Left ventricle myocardium inferior (tissue), 1 donor: ENCODE data around the gene EPM2AIP1. TPM values are rescaled to one million over a fixed set of nuclear protein-coding genes. Genes with fewer than 3 reads are reported as not detected.
"Not testable (repeated sequence)": the region's sequence is repeated elsewhere in the genome, so short reads cannot be mapped to it uniquely, and the experiment has no call there.

ENCODE experiments used
- DNase-seq: peaks from one replicate; pipeline ENCODE4 v3.0.0-alpha.2; 2020
- H3K27ac ChIP-seq: fragments of 200-600 bp; replicated peaks from 2 replicates; pipeline ENCODE4 v1.8.0; 2021
- H3K27me3 ChIP-seq: fragments of 200-600 bp; 2 replicates; pipeline ENCODE4 v1.8.0; 2021; ENCODE audit warnings: low read depth
- H3K36me3 ChIP-seq: fragments of 200-600 bp; 2 replicates; pipeline ENCODE4 v1.8.0; 2021
- H3K4me1 ChIP-seq: fragments of 200-600 bp; 2 replicates; pipeline ENCODE4 v1.8.0; 2021
- H3K4me3 ChIP-seq: fragments of 200-600 bp; 2 replicates; pipeline ENCODE4 v1.8.0; 2021; ENCODE audit warnings: mild to moderate bottlenecking, moderate library complexity
- H3K9me3 ChIP-seq: fragments of 200-600 bp; replicated peaks from 2 replicates; pipeline ENCODE4 v1.8.0; 2021
- CTCF ChIP-seq: fragments of 200-600 bp; IDR thresholded peaks from 2 replicates; pipeline ENCODE4 v1.8.0; 2021; ENCODE audit warnings: antibody characterized with exemption, mild to moderate bottlenecking, borderline replicate concordance
- intact Hi-C: fragments of 100-400 bp; cut with micrococcal nuclease; formaldehyde crosslinking; loops from one replicate; pipeline ENCODE4 v1.11.0; 2022
- long read RNA-seq: library from polyadenylated mRNA; unstranded; transcript quantifications from one replicate; pipeline ENCODE4 v2.0.0, GENCODE V29; 2021
- total RNA-seq: library from RNA; stranded (reverse); fragmentation: NEBNext Ultra II Directional; extraction: Animal tissue kit (Norgen Biotek cat#: 25700); gene quantifications from one replicate; pipeline ENCODE4 v1.2.1, GENCODE V29; 2021
- donor health status: DM: no; HTN: yes; CAD: no; lungs with severe emphysema.

EPM2AIP1 gene
- total RNA-seq, result 25.4 TPM
- long read RNA-seq, full-length matches to known transcripts, result 74 of 74 reads
- long read RNA-seq, partial matches to known transcripts, result 0 of 74 reads
- long read RNA-seq, other reads (novel, unspliced or antisense), result 0 of 74 reads

GRCh38 chr3:36992806-36993325 is at the start of gene EPM2AIP1:
EPM2AIP1 (minus strand) TSS chr3:36993131; CDS start chr3:36993077, 54 bp downstream.
- Histone ChIP-seq H3K27me3 (no peaks in the 10 kb centered on the region), H3K9me3 (no peaks in the 10 kb centered on the region), H3K27ac (peak within 1 kb of the TSS; percentile 97), H3K36me3 (peaks cover 30% of the 10 kb centered on the region), H3K4me3 (peak within 1 kb of the TSS; percentile 79), H3K4me1 (peaks cover 86% of the 10 kb centered on the region)
- intact Hi-C loops, result no loop called here
- peak; percentile 52 for TF ChIP-seq CTCF
- no peak for DNase-seq

GRCh38 chr3:37042712-37043111 is 49.8 kb upstream of the EPM2AIP1 start:
- intact Hi-C loops, H3K4me3 ChIP-seq, H3K27me3 ChIP-seq, H3K9me3 ChIP-seq, DNase-seq: not testable (repeated sequence)
- H3K36me3 ChIP-seq, result peaks cover 58% of the 10 kb centered on the region
- peaks cover 21% of the 10 kb centered on the region for H3K4me1 ChIP-seq
- peak overlapping the region; percentile 6 for H3K27ac ChIP-seq

GRCh38 chr3:37041546-37042195 is 48.7 kb upstream of the EPM2AIP1 start:
- TF ChIP-seq CTCF, result no peak
- DNase-seq, result no peak
- H3K9me3 ChIP-seq, result peaks cover 2% of the 10 kb centered on the region
- peaks cover 53% of the 10 kb centered on the region for H3K36me3 ChIP-seq
- intact Hi-C loops, result no loop called here
- H3K27me3 ChIP-seq, result no peaks in the 10 kb centered on the region
- H3K4me1 ChIP-seq, result peaks cover 21% of the 10 kb centered on the region
- H3K27ac ChIP-seq, result peak overlapping the region; percentile 16
- H3K4me3 ChIP-seq, result no peak overlapping the region

GRCh38 chr3:37040231-37040630 is 47.3 kb upstream of the EPM2AIP1 start:
- Histone ChIP-seq H3K27me3 (no peaks in the 10 kb centered on the region), H3K9me3 (peaks cover 11% of the 10 kb centered on the region), H3K27ac (no peak overlapping the region), H3K36me3 (peaks cover 66% of the 10 kb centered on the region), H3K4me1 (peaks cover 21% of the 10 kb centered on the region), H3K4me3 (no peak overlapping the region)
- no peak for TF ChIP-seq CTCF
- DNase-seq, result no peak
- intact Hi-C loops, result no loop called here

GRCh38 chr3:37039161-37039846 is 46.4 kb upstream of the EPM2AIP1 start:
- H3K9me3 ChIP-seq, result peaks cover 11% of the 10 kb centered on the region
- peaks cover 21% of the 10 kb centered on the region for H3K4me1 ChIP-seq
- no peak for TF ChIP-seq CTCF
- no peak for DNase-seq
- peaks cover 72% of the 10 kb centered on the region for H3K36me3 ChIP-seq
- H3K27me3 ChIP-seq, result no peaks in the 10 kb centered on the region
- intact Hi-C loops, result no loop called here
- no peak overlapping the region for H3K4me3 ChIP-seq
- no peak overlapping the region for H3K27ac ChIP-seq
